BE2C (cell line): ENCODE measurements around the gene STXBP3.

Experiments
- DNase-seq: peaks from one replicate; pipeline ENCODE4 v3.0.0-alpha.2; 2020
- H3K27me3 ChIP-seq: fragments of 250-450 bp; sonication (Bioruptor Pico); 2 replicates; pipeline ENCODE4 v1.5.1; 2020; ENCODE audit warnings: mild to moderate bottlenecking
- H3K36me3 ChIP-seq: fragments of 250-450 bp; sonication (Bioruptor Pico); 2 replicates; pipeline ENCODE4 v1.5.1; 2020; ENCODE audit warnings: mild to moderate bottlenecking
- H3K4me1 ChIP-seq: fragments of 250-450 bp; sonication (Bioruptor Pico); 2 replicates; pipeline ENCODE4 v1.5.1; 2020
- H3K4me3 ChIP-seq: 2 replicates; pipeline ENCODE4 v1.5.1; 2011; ENCODE audit warnings: low read depth, low read length
- H3K9me3 ChIP-seq: fragments of 250-450 bp; sonication (Bioruptor Pico); 2 replicates; pipeline ENCODE4 v1.5.1; 2020
- TF ChIP-seq, protein P1 (sequence below): IDR thresholded peaks from 2 replicates; pipeline ENCODE4 v1.5.1; 2012; ENCODE audit warnings: mild to moderate bottlenecking, low read depth, low read length

Gene STXBP3

DNA sequence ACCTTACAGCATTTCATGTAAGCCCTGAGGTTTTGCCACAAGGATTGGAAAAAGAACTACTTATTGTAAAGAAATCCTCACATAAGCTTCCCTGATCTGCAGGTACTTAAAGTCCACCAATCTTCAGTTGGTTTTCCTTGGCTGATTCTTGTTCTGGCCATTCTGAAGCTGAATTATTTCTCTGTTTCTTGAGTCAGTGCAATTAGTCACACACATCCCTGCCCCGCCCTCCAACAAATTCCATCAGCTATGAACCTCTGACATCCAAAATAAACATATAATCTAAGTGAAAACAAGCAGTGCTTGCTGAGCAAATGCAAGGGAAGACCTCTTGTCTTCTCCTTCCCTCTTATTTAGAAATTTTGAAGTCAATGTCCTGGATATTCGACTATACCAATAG lies 42.0 kb upstream of the STXBP3 start:
- no peaks in the 10 kb centered on the region; the same call in 1 of the 2 replicates for H3K9me3 ChIP-seq
- 0 out of 2 replicates have a peak, but pooled peaks cover 4% of the 10 kb centered on the region for H3K4me1 ChIP-seq
- no peaks in the 10 kb centered on the region for H3K27me3 ChIP-seq
- DNase-seq, result no peak
- TF ChIP-seq, protein P1, sequence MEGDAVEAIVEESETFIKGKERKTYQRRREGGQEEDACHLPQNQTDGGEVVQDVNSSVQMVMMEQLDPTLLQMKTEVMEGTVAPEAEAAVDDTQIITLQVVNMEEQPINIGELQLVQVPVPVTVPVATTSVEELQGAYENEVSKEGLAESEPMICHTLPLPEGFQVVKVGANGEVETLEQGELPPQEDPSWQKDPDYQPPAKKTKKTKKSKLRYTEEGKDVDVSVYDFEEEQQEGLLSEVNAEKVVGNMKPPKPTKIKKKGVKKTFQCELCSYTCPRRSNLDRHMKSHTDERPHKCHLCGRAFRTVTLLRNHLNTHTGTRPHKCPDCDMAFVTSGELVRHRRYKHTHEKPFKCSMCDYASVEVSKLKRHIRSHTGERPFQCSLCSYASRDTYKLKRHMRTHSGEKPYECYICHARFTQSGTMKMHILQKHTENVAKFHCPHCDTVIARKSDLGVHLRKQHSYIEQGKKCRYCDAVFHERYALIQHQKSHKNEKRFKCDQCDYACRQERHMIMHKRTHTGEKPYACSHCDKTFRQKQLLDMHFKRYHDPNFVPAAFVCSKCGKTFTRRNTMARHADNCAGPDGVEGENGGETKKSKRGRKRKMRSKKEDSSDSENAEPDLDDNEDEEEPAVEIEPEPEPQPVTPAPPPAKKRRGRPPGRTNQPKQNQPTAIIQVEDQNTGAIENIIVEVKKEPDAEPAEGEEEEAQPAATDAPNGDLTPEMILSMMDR, result no peak
- no peak overlapping the region for H3K4me3 ChIP-seq
- H3K36me3 ChIP-seq, result peaks cover 26% of the 10 kb centered on the region

DNA sequence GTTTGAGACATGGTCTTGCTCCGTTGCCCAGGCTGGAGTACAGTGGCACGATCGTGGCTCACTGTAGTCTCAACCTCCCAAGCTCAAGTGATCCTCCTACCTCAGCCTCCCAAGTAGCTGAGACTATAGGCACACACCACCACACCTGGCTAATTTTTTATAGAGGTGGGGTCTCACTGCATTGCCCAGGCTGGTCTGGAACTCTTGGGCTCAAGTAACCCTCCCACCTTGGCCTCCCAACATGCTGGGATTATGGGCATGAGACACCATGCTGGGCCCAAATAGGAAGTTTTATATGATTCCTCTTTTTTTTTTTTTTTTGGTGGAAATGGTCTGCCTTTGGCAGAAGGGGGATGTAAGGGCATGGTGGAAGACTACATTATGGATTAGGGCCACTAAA lies 39.8 kb upstream of the STXBP3 start:
- peaks cover 7% of the 10 kb centered on the region; the same call in 1 of the 2 replicates for H3K36me3 ChIP-seq
- 0 out of 2 replicates have a peak, but pooled peaks cover 4% of the 10 kb centered on the region for H3K4me1 ChIP-seq
- TF ChIP-seq, protein P1, result no peak
- DNase-seq, result no peak
- H3K4me3 ChIP-seq, result no peak overlapping the region
- no peaks in the 10 kb centered on the region; the same call in 1 of the 2 replicates for H3K9me3 ChIP-seq
- H3K27me3 ChIP-seq, result no peaks in the 10 kb centered on the region

DNA sequence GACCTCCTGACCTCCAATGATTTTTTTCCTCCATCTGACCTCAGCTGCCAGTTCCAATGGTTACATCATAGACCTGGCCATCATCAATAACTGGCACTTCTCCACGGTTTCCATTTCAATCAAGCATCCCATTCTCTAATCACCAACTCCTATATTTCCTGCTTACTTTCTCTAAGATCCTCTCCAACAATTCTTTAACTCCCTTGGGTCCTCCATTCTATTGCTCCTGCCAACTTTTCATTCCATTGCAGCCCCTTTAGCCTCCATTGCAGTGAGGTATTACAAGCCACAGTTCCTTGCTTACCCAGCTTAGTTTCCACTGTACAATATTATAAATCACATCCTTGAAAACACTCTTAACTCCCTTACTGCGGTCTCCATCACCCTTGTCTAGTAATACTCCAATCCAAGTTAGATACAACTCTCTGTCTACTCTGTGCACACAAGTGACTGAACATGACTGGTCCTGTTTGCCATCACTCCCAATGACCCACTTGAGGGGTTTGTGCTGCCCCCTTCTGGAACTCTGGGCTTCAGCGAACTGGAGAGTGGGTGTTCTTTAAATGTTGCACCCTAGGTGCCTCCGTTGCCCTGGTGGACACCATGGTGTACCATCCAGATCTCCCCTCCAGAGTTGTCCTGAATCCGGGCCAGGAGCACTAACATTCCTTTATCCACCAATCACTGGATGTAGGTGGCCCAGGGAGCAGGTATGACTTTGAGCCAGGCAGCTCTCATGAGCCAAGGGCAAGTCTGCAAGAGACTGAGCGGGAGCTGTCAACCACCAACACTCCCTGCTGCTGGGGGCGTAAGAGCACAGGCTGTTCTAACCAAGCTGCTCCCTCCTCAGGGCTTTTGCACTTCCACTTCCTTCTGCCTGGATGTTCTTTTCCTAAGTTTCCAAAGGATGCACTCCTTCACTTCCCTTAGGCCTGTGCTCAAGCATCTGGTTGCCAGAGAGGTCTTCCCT lies 37.5 kb upstream of the STXBP3 start:
- Histone ChIP-seq H3K4me1 (0 out of 2 replicates have a peak, but pooled peaks cover 4% of the 10 kb centered on the region), H3K4me3 (no peak overlapping the region), H3K9me3 (no peaks in the 10 kb centered on the region), H3K36me3 (no peaks in the 10 kb centered on the region), H3K27me3 (no peaks in the 10 kb centered on the region)
- TF ChIP-seq, protein P1, result peak; percentile 48
- DNase-seq, result peak; percentile 37

DNA sequence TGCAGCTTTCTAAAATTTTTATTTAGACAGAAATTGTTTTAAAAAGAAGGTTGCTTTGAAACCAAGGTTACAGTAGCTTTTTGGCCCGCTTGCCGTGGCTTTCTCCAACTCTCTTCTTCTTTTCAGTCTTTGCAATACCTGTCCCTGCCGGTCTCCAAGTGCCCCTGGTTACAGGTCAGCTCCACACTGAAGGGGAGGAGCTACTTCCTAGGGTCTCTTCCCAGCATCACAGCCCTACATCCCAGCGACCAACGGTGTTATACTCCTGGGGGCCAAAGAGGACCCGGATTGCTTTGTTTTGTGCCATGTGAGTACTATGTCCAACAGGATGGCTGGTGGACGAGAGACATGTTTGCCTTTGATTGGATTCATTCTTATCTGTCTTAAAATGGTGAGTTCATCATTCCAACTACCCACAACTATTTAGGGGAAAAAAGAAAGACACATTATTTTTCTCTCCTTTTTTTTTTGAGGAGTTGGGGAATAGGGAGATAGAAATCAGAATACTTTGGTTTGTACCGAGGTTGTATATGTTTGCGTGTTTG lies 33.8 kb upstream of the STXBP3 start, which contains the start of gene FNDC7:
TSS of gene FNDC7 (plus strand) at position 303 of the 545 bp plus-strand sequence. CDS start at position 329, 26 bp downstream.
- Histone ChIP-seq H3K9me3 (no peaks in the 10 kb centered on the region), H3K27me3 (no peaks in the 10 kb centered on the region), H3K4me3 (no peak within 1 kb of the TSS), H3K4me1 (0 out of 2 replicates have a peak, but pooled peaks cover 4% of the 10 kb centered on the region), H3K36me3 (no peaks in the 10 kb centered on the region)
- no peak for DNase-seq
- TF ChIP-seq, protein P1, result no peak

DNA sequence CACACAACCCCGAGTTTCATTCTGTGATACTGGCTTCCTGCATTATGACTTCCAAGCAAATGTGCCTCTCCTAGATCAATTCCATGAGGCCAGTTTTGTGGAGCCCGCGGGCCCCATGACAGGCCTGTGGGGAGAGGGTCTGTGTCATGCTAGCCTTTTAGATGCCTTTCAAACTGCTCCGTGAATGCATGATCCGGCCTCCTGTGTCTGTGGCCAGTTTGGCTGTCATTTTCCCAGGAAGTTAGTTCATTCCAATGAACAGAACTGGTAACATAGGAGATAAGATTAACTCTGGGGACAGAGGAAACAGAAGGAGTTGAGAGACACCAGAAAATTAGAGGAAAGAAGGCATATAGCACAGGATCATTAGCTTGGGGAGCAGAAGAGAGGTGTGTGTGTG lies 30.5 kb upstream of the STXBP3 start:
- Histone ChIP-seq H3K4me3 (no peak overlapping the region), H3K9me3 (no peaks in the 10 kb centered on the region), H3K27me3 (no peaks in the 10 kb centered on the region), H3K36me3 (no peaks in the 10 kb centered on the region), H3K4me1 (peaks cover 3% of the 10 kb centered on the region; the same call in 1 of the 2 replicates)
- TF ChIP-seq, protein P1, result no peak
- DNase-seq, result no peak
